ENCODE measurements around the gene COG3. TPM values are rescaled to one million over a fixed set of nuclear protein-coding genes. Genes with fewer than 3 reads are reported as not detected.

COG3 gene
- total and polyA plus RNA-seq, 2 donors (not counting 3 experiments of a cell fraction or from before 2014, with no cell fraction given) = 18.9 to 27.0 TPM

GRCh38 chr13:45500492-45501174 lies 35.9 kb downstream of the COG3 start:
- no peaks in the 10 kb centered on the region for H3K27me3 ChIP-seq (ENCODE audit: control insufficient read depth in 2 of 2, insufficient read depth in 2 of 2, low read length in 2 of 2)
- FAIRE-seq (peak; percentile 91), DNase-seq (ENCODE audit: low read depth, low spot score) (peak; percentile 71)
- TF ChIP-seq POLR2AphosphoS5 (IDR thresholded peaks at IDR 0.05; ENCODE audit: insufficient read depth, low read depth, low read length) (peak; percentile 57), GATA2 (IDR thresholded peaks at IDR 0.05; ENCODE audit: insufficient read depth, insufficient read length, low read depth, low read length) (peak; percentile 31), MAX (IDR thresholded peaks at IDR 0.05; ENCODE audit: insufficient read depth, insufficient read length) (no peak), JUN (IDR thresholded peaks at IDR 0.05; ENCODE audit: borderline replicate concordance, insufficient read depth, insufficient read length, low read depth) (peak; percentile 71), FOS (IDR thresholded peaks at IDR 0.05; ENCODE audit: borderline replicate concordance, insufficient read depth, low read length) (peak; percentile 45)
- H3K79me2 ChIP-seq (ENCODE audit: control insufficient read depth, insufficient read depth, low read length) = peaks cover 9% of the 10 kb centered on the region
- H3K4me2 ChIP-seq (ENCODE audit: insufficient read depth, low read length) = peak overlapping the region; percentile 67
- ChIA-PET POLR2A (no interaction called here), CTCF (interaction anchor here (0.7 to 1.5 kb wide), 4 partner anchors 9 to 129 kb away, joined by 3 to 4 read pairs (median 4); partner anchors contain the start of gene COG3)
- H3K4me3 ChIP-seq (replicated peaks in 1 of 3; ENCODE audit: insufficient read depth in 1 of 3, low read depth in 1 of 3, low read length in 3 of 3) = no peak overlapping the region
- BruUV-seq (replicated peaks) = TSS peak; percentile 91
- no peaks in the 10 kb centered on the region for H4K20me1 ChIP-seq (replicated peaks; ENCODE audit: control insufficient read depth, extremely low read depth, insufficient read depth, low read length)
- dilution Hi-C loops (cut with MboI; ENCODE audit: extremely low pct_ligation_motif_present, low sequenced_read_pairs) (no loop called here), intact Hi-C loops (cut with micrococcal nuclease) (loop anchor here (2.0 kb wide), 1 partner anchor 36 kb away; the partner anchor contains the start of gene COG3)
- H3K36me3 ChIP-seq (ENCODE audit: control insufficient read depth in 2 of 2, extremely low read depth in 1 of 2, insufficient read depth in 2 of 2, low read length in 2 of 2) = peaks cover 13 to 26% of the 10 kb centered on the region in 2 experiments
- H3K9me1 ChIP-seq (replicated peaks; ENCODE audit: control insufficient read depth, extremely low read depth, insufficient read depth, low read length) = no peaks in the 10 kb centered on the region
- H3K9ac ChIP-seq (replicated peaks; ENCODE audit: extremely low read depth, insufficient read depth, low read length) = peak overlapping the region; percentile 66
- no peak overlapping the region for H2AFZ ChIP-seq (ENCODE audit: low read depth, low read length)
- H3K4me1 ChIP-seq (ENCODE audit: control insufficient read depth, extremely low read depth, insufficient read depth, low read length) = peaks cover 22% of the 10 kb centered on the region
- no peaks in the 10 kb centered on the region for H3K9me3 ChIP-seq (replicated peaks; ENCODE audit: control insufficient read depth, insufficient read depth, low read length)
- H3K27ac ChIP-seq (ENCODE audit: insufficient read depth, low read depth, low read length) = peak overlapping the region; percentile 88

DNA sequence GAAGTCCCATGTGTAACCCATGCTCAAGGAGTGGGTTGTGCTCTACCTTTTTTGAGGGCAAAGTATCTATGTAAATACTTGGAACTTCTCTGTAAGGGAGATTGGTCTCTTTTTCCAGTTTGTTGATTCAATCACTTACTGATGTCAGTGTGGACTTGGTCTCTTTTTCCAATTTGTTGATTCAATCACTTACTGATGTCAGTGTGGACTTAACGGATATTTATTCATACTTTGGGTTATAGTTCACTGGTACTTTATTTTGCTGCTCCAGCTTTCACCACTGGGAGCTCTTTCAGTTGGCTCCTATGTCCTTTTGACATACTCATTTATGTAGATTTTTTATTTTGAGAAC lies 36.4 kb downstream of the COG3 start:
- intact Hi-C loops (cut with micrococcal nuclease) = loop anchor here (2.0 kb wide), 1 partner anchor 36 kb away; the partner anchor contains the start of gene COG3
- TF ChIP-seq JUN (IDR thresholded peaks at IDR 0.05; ENCODE audit: borderline replicate concordance, insufficient read depth, insufficient read length, low read depth) (no peak), POLR2A (IDR thresholded peaks at IDR 0.05; ENCODE audit: low read depth, low read length) (no peak), MYC (IDR thresholded peaks at IDR 0.05; ENCODE audit: low read depth, low read length) (no peak), MAX (IDR thresholded peaks at IDR 0.05; ENCODE audit: insufficient read depth, insufficient read length) (no peak), FOS (IDR thresholded peaks at IDR 0.05; ENCODE audit: borderline replicate concordance, insufficient read depth, low read length) (no peak), POLR2AphosphoS5 (IDR thresholded peaks at IDR 0.05; ENCODE audit: insufficient read depth, low read depth, low read length) (no peak), EZH2 (IDR thresholded peaks at IDR 0.05; ENCODE audit: borderline replicate concordance, low read depth, low read length, severe bottlenecking) (no peak), GATA2 (IDR thresholded peaks at IDR 0.05; ENCODE audit: insufficient read depth, insufficient read length, low read depth, low read length) (no peak)
- TF ChIP-seq, protein P1, sequence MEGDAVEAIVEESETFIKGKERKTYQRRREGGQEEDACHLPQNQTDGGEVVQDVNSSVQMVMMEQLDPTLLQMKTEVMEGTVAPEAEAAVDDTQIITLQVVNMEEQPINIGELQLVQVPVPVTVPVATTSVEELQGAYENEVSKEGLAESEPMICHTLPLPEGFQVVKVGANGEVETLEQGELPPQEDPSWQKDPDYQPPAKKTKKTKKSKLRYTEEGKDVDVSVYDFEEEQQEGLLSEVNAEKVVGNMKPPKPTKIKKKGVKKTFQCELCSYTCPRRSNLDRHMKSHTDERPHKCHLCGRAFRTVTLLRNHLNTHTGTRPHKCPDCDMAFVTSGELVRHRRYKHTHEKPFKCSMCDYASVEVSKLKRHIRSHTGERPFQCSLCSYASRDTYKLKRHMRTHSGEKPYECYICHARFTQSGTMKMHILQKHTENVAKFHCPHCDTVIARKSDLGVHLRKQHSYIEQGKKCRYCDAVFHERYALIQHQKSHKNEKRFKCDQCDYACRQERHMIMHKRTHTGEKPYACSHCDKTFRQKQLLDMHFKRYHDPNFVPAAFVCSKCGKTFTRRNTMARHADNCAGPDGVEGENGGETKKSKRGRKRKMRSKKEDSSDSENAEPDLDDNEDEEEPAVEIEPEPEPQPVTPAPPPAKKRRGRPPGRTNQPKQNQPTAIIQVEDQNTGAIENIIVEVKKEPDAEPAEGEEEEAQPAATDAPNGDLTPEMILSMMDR (IDR thresholded peaks at IDR 0.05; ENCODE audit: extremely low read depth in 1 of 2, insufficient read depth in 1 of 2, low read depth in 1 of 2, low read length in 2 of 2) = no peak
- dilution Hi-C loops (cut with MboI; ENCODE audit: extremely low pct_ligation_motif_present, low sequenced_read_pairs) = no loop called here
- ChIA-PET POLR2A (no interaction called here), CTCF (interaction anchor here (0.7 to 1.5 kb wide), 3 partner anchors 9 to 130 kb away, joined by 3 to 4 read pairs (median 4); no protein-coding TSS in a partner anchor)
- no peaks in the 10 kb centered on the region for H4K20me1 ChIP-seq (replicated peaks; ENCODE audit: control insufficient read depth, extremely low read depth, insufficient read depth, low read length)
- peak overlapping the region; percentile 88 for H3K27ac ChIP-seq (ENCODE audit: insufficient read depth, low read depth, low read length)
- DNase-seq (ENCODE audit: low read depth, low spot score) (no peak), FAIRE-seq (no peak)
- BruUV-seq (replicated peaks) = TSS peak; percentile 74
- peak overlapping the region; percentile 6 for H3K9ac ChIP-seq (replicated peaks; ENCODE audit: extremely low read depth, insufficient read depth, low read length)
- no peak overlapping the region for H2AFZ ChIP-seq (ENCODE audit: low read depth, low read length)
- peak overlapping the region; percentile 67 for H3K4me2 ChIP-seq (ENCODE audit: insufficient read depth, low read length)
- H3K79me2 ChIP-seq (ENCODE audit: control insufficient read depth, insufficient read depth, low read length) = peaks cover 11% of the 10 kb centered on the region
- H3K4me3 ChIP-seq (replicated peaks in 1 of 3; ENCODE audit: insufficient read depth in 1 of 3, low read depth in 1 of 3, low read length in 3 of 3) = no peak overlapping the region
- H3K27me3 ChIP-seq (ENCODE audit: control insufficient read depth in 2 of 2, insufficient read depth in 2 of 2, low read length in 2 of 2) = no peaks in the 10 kb centered on the region
- H3K9me1 ChIP-seq (replicated peaks; ENCODE audit: control insufficient read depth, extremely low read depth, insufficient read depth, low read length) = no peaks in the 10 kb centered on the region
- H3K4me1 ChIP-seq (ENCODE audit: control insufficient read depth, extremely low read depth, insufficient read depth, low read length) = peaks cover 22% of the 10 kb centered on the region
- peaks cover 12 to 27% of the 10 kb centered on the region in 2 experiments for H3K36me3 ChIP-seq (ENCODE audit: control insufficient read depth in 2 of 2, extremely low read depth in 1 of 2, insufficient read depth in 2 of 2, low read length in 2 of 2)
- no peaks in the 10 kb centered on the region for H3K9me3 ChIP-seq (replicated peaks; ENCODE audit: control insufficient read depth, insufficient read depth, low read length)
